Activated CD8-positive, alpha-beta T cell treated with anti-CD3 and anti-CD28 coated beads, Interleukin-2, amount 10 ng/mL, durations not matched to agents 7 days and 5 days (primary cell): Measurements from ENCODE around the gene NFKBIE. TPM values are rescaled to one million over a fixed set of nuclear protein-coding genes. Genes with fewer than 3 reads are reported as not detected.
A peak's percentile ranks its signal among the peaks of the same experiment; 100 is the strongest.

Experiments
- ATAC-seq: fragments of 150-1000 bp; cut with Tn5 transposase; one replicate; pipeline ENCODE4 v1.10.0; 2021; ENCODE audit warnings: moderate library complexity
- CTCF ChIA-PET: fragments of 350-600 bp; sonication (Branson Sonifier 250); formaldehyde crosslinking; loops from one replicate; lab custom pipeline; 2021; ENCODE audit warnings: antibody characterized with exemption; lab: Charles Lee
- POLR2A ChIA-PET: fragments of 350-600 bp; sonication (Branson Sonifier 250); formaldehyde crosslinking; loops from one replicate; lab custom pipeline; 2021; ENCODE audit warnings: antibody characterized with exemption; lab: Charles Lee
- DNase-seq: peaks from one replicate; pipeline ENCODE4 v3.0.0-alpha.2; 2020
- H3K27ac Mint-ChIP-seq: one replicate; pipeline ENCODE4 v1.8.0; 2021; ENCODE audit warnings: mild to moderate bottlenecking, mixed read lengths
- H3K27me3 Mint-ChIP-seq: one replicate; pipeline ENCODE4 v1.8.0; 2021; ENCODE audit warnings: low read depth, mixed read lengths
- H3K36me3 Mint-ChIP-seq: one replicate; pipeline ENCODE4 v1.8.0; 2021; ENCODE audit warnings: low read depth, mixed read lengths
- H3K4me1 Mint-ChIP-seq: one replicate; pipeline ENCODE4 v1.8.0; 2021; ENCODE audit warnings: low read depth, mixed read lengths
- H3K4me3 Mint-ChIP-seq: one replicate; pipeline ENCODE4 v1.8.0; 2021; ENCODE audit warnings: mild to moderate bottlenecking, mixed read lengths
- H3K9me3 Mint-ChIP-seq: one replicate; pipeline ENCODE4 v1.8.0; 2022; ENCODE audit warnings: mixed read lengths; ENCODE audit not compliant: insufficient read depth
- total RNA-seq, 2 experiments: library from RNA; stranded (reverse); gene quantifications; one replicate each; pipeline ENCODE4 v1.2.3, GENCODE V29; 2021

NFKBIE gene
- total RNA-seq, 2 experiments from 2014 or later = 14.1 to 16.9 TPM

- Mint-ChIP-seq H3K4me3 (peak overlapping the region; percentile 98), H3K9me3 (no peaks in the 10 kb centered on the region), H3K27ac (peak overlapping the region; percentile 96), H3K4me1 (peaks cover 55% of the 10 kb centered on the region), H3K36me3 (peaks cover 37% of the 10 kb centered on the region), H3K27me3 (no peaks in the 10 kb centered on the region)
- ChIA-PET CTCF (interaction anchor here (1.0 to 7.4 kb wide), 11 partner anchors 9 to 91 kb away, joined by 3 to 137 read pairs (median 7); partner anchors contain the start of genes AARS2 and HSP90AB1), POLR2A (interaction anchor here (0.8 to 5.4 kb wide), 4 partner anchors 9 to 49 kb away, joined by 3 to 81 read pairs (median 4); partner anchors contain the start of genes AARS2 and HSP90AB1)
- ATAC-seq (peak; percentile 11), DNase-seq (no peak)
These were observed 1.8 kb downstream of the NFKBIE start for GRCh38 chr6:44263354-44264100.

GRCh38 chr6:44262467-44263353, 2.6 kb downstream of the NFKBIE start:
- Mint-ChIP-seq H3K4me1 (peaks cover 60% of the 10 kb centered on the region), H3K36me3 (peaks cover 43% of the 10 kb centered on the region), H3K27ac (peak overlapping the region; percentile 96), H3K9me3 (no peaks in the 10 kb centered on the region), H3K4me3 (peak overlapping the region; percentile 98), H3K27me3 (no peaks in the 10 kb centered on the region)
- ATAC-seq (peak; percentile 3), DNase-seq (no peak)
- ChIA-PET POLR2A (interaction anchor here (0.8 to 5.4 kb wide), 6 partner anchors 9 to 633 kb away, joined by 3 to 81 read pairs (median 4); partner anchors contain the start of genes AARS2, GTPBP2 and HSP90AB1), CTCF (interaction anchor here (0.9 to 2.2 kb wide), 7 partner anchors 9 to 77 kb away, joined by 3 to 11 read pairs (median 4); partner anchors contain the start of gene AARS2)

GRCh38 chr6:44261581-44261980, 3.8 kb downstream of the NFKBIE start:
- DNase-seq (no peak), ATAC-seq (no peak)
- ChIA-PET CTCF (interaction anchor here (0.7 to 2.2 kb wide), 5 partner anchors 8 to 78 kb away, joined by 3 to 11 read pairs (median 4); partner anchors contain the start of gene AARS2), POLR2A (interaction anchor here (1.3 to 5.4 kb wide), 3 partner anchors 11 to 15 kb away, joined by 3 to 81 read pairs (median 4); partner anchors contain the start of gene HSP90AB1)
- Mint-ChIP-seq H3K9me3 (no peaks in the 10 kb centered on the region), H3K4me3 (no peak overlapping the region), H3K36me3 (peaks cover 44% of the 10 kb centered on the region), H3K4me1 (peaks cover 55% of the 10 kb centered on the region), H3K27ac (no peak overlapping the region), H3K27me3 (no peaks in the 10 kb centered on the region)

GRCh38 chr6:44260451-44261297, 4.7 kb downstream of the NFKBIE start:
- peaks cover 55% of the 10 kb centered on the region for H3K4me1 Mint-ChIP-seq
- H3K9me3 Mint-ChIP-seq = no peaks in the 10 kb centered on the region
- ATAC-seq (no peak), DNase-seq (no peak)
- peaks cover 50% of the 10 kb centered on the region for H3K36me3 Mint-ChIP-seq
- H3K27me3 Mint-ChIP-seq = no peaks in the 10 kb centered on the region
- ChIA-PET POLR2A (interaction anchor here (5.4 kb wide), 1 partner anchor 14 kb away, joined by 81 read pairs; the partner anchor contains the start of gene HSP90AB1), CTCF (no interaction called here)
- no peak overlapping the region for H3K27ac Mint-ChIP-seq
- H3K4me3 Mint-ChIP-seq = no peak overlapping the region

GRCh38 chr6:44260011-44260410, 5.3 kb downstream of the NFKBIE start:
- H3K36me3 Mint-ChIP-seq = peaks cover 56% of the 10 kb centered on the region

GRCh38 chr6:44258921-44259320, 6.4 kb downstream of the NFKBIE start:
- DNase-seq (no peak), ATAC-seq (no peak)
- no peaks in the 10 kb centered on the region for H3K9me3 Mint-ChIP-seq
- H3K27me3 Mint-ChIP-seq = no peaks in the 10 kb centered on the region
- no peak overlapping the region for H3K4me3 Mint-ChIP-seq
- CTCF ChIA-PET = no interaction called here
- H3K27ac Mint-ChIP-seq = no peak overlapping the region
- H3K4me1 Mint-ChIP-seq = peaks cover 61% of the 10 kb centered on the region
- POLR2A ChIA-PET = interaction anchor here (1.0 kb wide), 1 partner anchor 12 kb away, joined by 4 read pairs; the partner anchor contains the start of gene HSP90AB1
- H3K36me3 Mint-ChIP-seq = peaks cover 56% of the 10 kb centered on the region

More at GRCh38 chr6:44260011-44260410, 5.3 kb downstream of the NFKBIE start:
- H3K27me3 Mint-ChIP-seq = no peaks in the 10 kb centered on the region
- ATAC-seq (no peak), DNase-seq (no peak)
- H3K4me3 Mint-ChIP-seq = no peak overlapping the region
- no peaks in the 10 kb centered on the region for H3K9me3 Mint-ChIP-seq
- H3K4me1 Mint-ChIP-seq = peaks cover 60% of the 10 kb centered on the region
- H3K27ac Mint-ChIP-seq = no peak overlapping the region
- POLR2A ChIA-PET = no interaction called here
- CTCF ChIA-PET = no interaction called here

- peak overlapping the region; percentile 91 for H3K27ac Mint-ChIP-seq
- POLR2A ChIA-PET = interaction anchor here (1.0 kb wide), 1 partner anchor 12 kb away, joined by 4 read pairs; the partner anchor contains the start of gene HSP90AB1
- no peaks in the 10 kb centered on the region for H3K27me3 Mint-ChIP-seq
- H3K4me1 Mint-ChIP-seq = peaks cover 61% of the 10 kb centered on the region
- CTCF ChIA-PET = no interaction called here
- peaks cover 57% of the 10 kb centered on the region for H3K36me3 Mint-ChIP-seq
- H3K9me3 Mint-ChIP-seq = no peaks in the 10 kb centered on the region
- ATAC-seq = no peak
- DNase-seq = no peak
- peak overlapping the region; percentile 78 for H3K4me3 Mint-ChIP-seq
These were observed 7.0 kb downstream of the NFKBIE start for GRCh38 chr6:44258325-44258863.

- ATAC-seq (no peak), DNase-seq (no peak)
- Mint-ChIP-seq H3K9me3 (no peaks in the 10 kb centered on the region), H3K4me1 (peaks cover 60% of the 10 kb centered on the region), H3K36me3 (peaks cover 57% of the 10 kb centered on the region), H3K4me3 (peak overlapping the region; percentile 78), H3K27me3 (no peaks in the 10 kb centered on the region), H3K27ac (peak overlapping the region; percentile 91)
- POLR2A ChIA-PET = interaction anchor here (1.0 to 3.7 kb wide), 2 partner anchors 11 kb away, joined by 4 to 104 read pairs; partner anchors contain the start of gene HSP90AB1
- CTCF ChIA-PET = interaction anchor here (1.0 to 5.8 kb wide), 10 partner anchors 13 to 312 kb away, joined by 3 to 75 read pairs (median 6); partner anchors contain the start of genes HSP90AB1 and SLC29A1
These were observed 7.5 kb downstream of the NFKBIE start for GRCh38 chr6:44257753-44258324.

GRCh38 chr6:44257025-44257752, 8.2 kb downstream of the NFKBIE start, which contains the start of gene SLC35B2:
Gene SLC35B2, minus strand, starts transcription at chr6:44257528. Its CDS starts 118 bp downstream, at chr6:44257410.
- ATAC-seq = peak; percentile 60
- Mint-ChIP-seq H3K27ac (peak within 1 kb of the TSS; percentile 91), H3K27me3 (no peaks in the 10 kb centered on the region), H3K4me3 (peak within 1 kb of the TSS; percentile 85), H3K9me3 (no peaks in the 10 kb centered on the region), H3K4me1 (peaks cover 57% of the 10 kb centered on the region), H3K36me3 (peaks cover 63% of the 10 kb centered on the region)
- ChIA-PET CTCF (interaction anchor here (0.6 to 5.8 kb wide), 21 partner anchors 7 to 1251 kb away, joined by 3 to 75 read pairs (median 5); partner anchors contain the start of genes AARS2, HSP90AB1 and SLC29A1), POLR2A (interaction anchor here (0.9 to 3.7 kb wide), 8 partner anchors 11 to 628 kb away, joined by 3 to 104 read pairs (median 4); partner anchors contain the start of gene HSP90AB1)
- DNase-seq = peak; percentile 72
